H1 (cell line): Measurements from ENCODE around the gene SLC10A2. TPM values are rescaled to one million over a fixed set of nuclear protein-coding genes. Genes with fewer than 3 reads are reported as not detected.

Source experiments
- polyA plus RNA-seq, 7 experiments: library from polyadenylated mRNA; depleted of rRNA in 3 of 7; stranded (reverse) in 5 of 7; unstranded in 2 of 7; fragments of >200 nt in 5 of 7; fragments of 200-250 nt in 2 of 7; gene quantifications; 1 replicate in 5 of 7; 2 replicates in 1 of 7; 4 replicates in 1 of 7; pipeline versions ENCODE4 v1.2.1 to v1.2.3, GENCODE V29; 2011 to 2013; ENCODE audit warnings: missing spikeins in 2 of 7, mixed read lengths in 2 of 7
- total RNA-seq: library from RNA; stranded (reverse); fragmentation: NEBNext Ultra II Directional; extraction: Animal tissue kit (Norgen Biotek cat#: 25700); gene quantifications from 2 replicates; pipeline ENCODE4 v1.2.1, GENCODE V29; 2021

The SLC10A2 gene
- total and polyA plus RNA-seq, 2 of the 8 experiments (the other 6 are each of a cell fraction or from before 2014, with no cell fraction given) = not detected

Other genes with a start within 250 kb of the SLC10A2 start
- 24.4 and 28.3 TPM in 2 replicates for gene ERCC5, start 220.4 kb downstream of the SLC10A2 start, total RNA-seq
- gene ERCC5, start 220.4 kb downstream of the SLC10A2 start, polyA plus RNA-seq (2011; rRNA removed) = 3.7 and 3.8 TPM in 2 replicates